K562 (cell line): Measurements from ENCODE around the gene ST3GAL3. TPM values are rescaled to one million over a fixed set of nuclear protein-coding genes. Genes with fewer than 3 reads are reported as not detected.

Source experiments
- ATAC-seq: fragments of 200-7000 bp; cut with Tn5 transposase; 3 replicates; pipeline ENCODE4 v1.9.1; 2020; ENCODE audit warnings: moderate library complexity
- BruUV-seq: library from RNA; stranded (reverse); fragments of 400-500 nt; replicated peaks from 2 replicates; lab custom pipeline; 2021; lab: Mats Ljungman, UMichigan
- CTCF ChIA-PET: fragments of 300-600 bp; formaldehyde crosslinking; extraction: SDS; loops from one replicate; lab custom pipeline; 2021; ENCODE audit warnings: low intra/inter-chr PET ratio; lab: Yijun Ruan, JAX
- POLR2A ChIA-PET: fragments of 300-600, 350-650 bp; sonication (Branson Sonifier 250); formaldehyde crosslinking; extraction: SDS; loops from one replicate; lab custom pipeline; 2021; ENCODE audit warnings: antibody characterized with exemption, inconsistent platforms; lab: Yijun Ruan, JAX
- DNase-seq, 4 experiments: peaks; one replicate each; pipeline versions ENCODE4 v3.0.0 to v3.0.0-alpha.2; 2011 to 2018; ENCODE audit warnings: low spot score in 3 of 4, mixed read lengths in 3 of 4; ENCODE audit errors: extremely low read depth in 1 of 4
- FAIRE-seq: peaks from 2 replicates; lab custom pipeline; 2011; peaks lifted over from hg19 to GRCh38; lab: Jason Lieb, UNC
- H2AFZ ChIP-seq: 2 replicates; pipeline ENCODE4 v1.6.0; 2011; ENCODE audit warnings: low read depth, low read length, control low read depth, inconsistent platforms
- H3K27ac ChIP-seq: fragments of 200-600 bp; 3 replicates; pipeline ENCODE4 v1.8.0; 2011; ENCODE audit warnings: low read depth, mild to moderate bottlenecking, control low read depth, inconsistent platforms, low read length, moderate library complexity, mixed read lengths; ENCODE audit errors: extremely low read depth
- H3K27me3 ChIP-seq, 2 experiments: fragments of 300-600 bp in 1 of 2; 2 replicates in 1 of 2; 3 replicates in 1 of 2; pipeline versions ENCODE4 v1.6.0 to v1.8.0; 2011; ENCODE audit warnings: inconsistent platforms in 2 of 2, low read length in 2 of 2, mild to moderate bottlenecking in 1 of 2, mixed read lengths in 1 of 2, moderate library complexity in 1 of 2; ENCODE audit not compliant: control insufficient read depth in 2 of 2, insufficient read depth in 2 of 2
- H3K36me3 ChIP-seq: fragments of 300-600 bp; 3 replicates; pipeline ENCODE4 v1.8.0; 2011; ENCODE audit warnings: mild to moderate bottlenecking, low read length, inconsistent platforms; ENCODE audit not compliant: control insufficient read depth, insufficient read depth
- H3K4me1 ChIP-seq, 2 experiments: fragments of 200-600 bp in 1 of 2; replicated peaks in 1 of 2; 2 replicates in 1 of 2; 3 replicates in 1 of 2; pipeline versions ENCODE4 v1.5.1 to v1.8.0; 2011; ENCODE audit warnings: inconsistent platforms in 2 of 2, low read length in 2 of 2, mild to moderate bottlenecking in 1 of 2, mixed read lengths in 1 of 2, moderate library complexity in 1 of 2; ENCODE audit not compliant: control insufficient read depth in 2 of 2, insufficient read depth in 2 of 2
- H3K4me2 ChIP-seq: 2 replicates; pipeline ENCODE4 v1.6.1; 2011; ENCODE audit warnings: low read length, control low read depth, inconsistent platforms, mixed read lengths; ENCODE audit not compliant: insufficient read depth
- H3K4me3 ChIP-seq: fragments of 200-600 bp; sonication (generic), shearing (Covaris generic); 2 replicates; pipeline ENCODE4 v1.5.1; 2016; ENCODE audit warnings: control low read depth, inconsistent platforms
- H3K79me2 ChIP-seq: fragments of 200-600 bp; 3 replicates; pipeline ENCODE4 v1.8.0; 2011; ENCODE audit warnings: low read length, inconsistent platforms; ENCODE audit not compliant: control insufficient read depth, insufficient read depth
- H3K9ac ChIP-seq, 2 experiments: 2 replicates each; pipeline versions ENCODE4 v1.6.0 to v1.6.1; 2011; ENCODE audit warnings: low read depth in 2 of 2, low read length in 2 of 2, control low read depth in 1 of 2, inconsistent platforms in 1 of 2, mild to moderate bottlenecking in 1 of 2, mixed read lengths in 1 of 2; ENCODE audit not compliant: insufficient read depth in 1 of 2
- H3K9me1 ChIP-seq: one replicate; pipeline ENCODE4 v1.6.0; 2011; ENCODE audit warnings: inconsistent platforms, mild to moderate bottlenecking, low read length, moderate library complexity; ENCODE audit not compliant: control insufficient read depth, insufficient read depth
- H3K9me3 ChIP-seq: replicated peaks from 2 replicates; pipeline ENCODE4 v1.5.1; 2011; ENCODE audit warnings: low read depth, low read length, inconsistent platforms; ENCODE audit not compliant: control insufficient read depth, insufficient read depth
- H4K20me1 ChIP-seq: replicated peaks from 2 replicates; pipeline ENCODE4 v1.6.1; 2011; ENCODE audit warnings: low read length, inconsistent platforms, mixed read lengths; ENCODE audit not compliant: control insufficient read depth, insufficient read depth
- ARHGAP35 ChIP-seq: fragments of 450-650 bp; IDR thresholded peaks from 2 replicates; pipeline ENCODE4 v1.6.1; 2018; ENCODE audit not compliant: partially characterized antibody
- CBFA2T2 ChIP-seq: fragments of 450-650 bp; conservative IDR thresholded peaks from 2 replicates; pipeline ENCODE4 v1.6.1; 2017; ENCODE audit warnings: mild to moderate bottlenecking
- GTF3C2 ChIP-seq: IDR thresholded peaks from 3 replicates; pipeline ENCODE4 v1.6.1; 2011; ENCODE audit warnings: borderline replicate concordance, mild to moderate bottlenecking, moderate library complexity; ENCODE audit not compliant: insufficient read length; ENCODE audit errors: extremely low read depth
- IRF9 ChIP-seq: fragments of 450-650 bp; IDR thresholded peaks from 2 replicates; pipeline ENCODE4 v1.6.1; 2016; ENCODE audit warnings: missing biosample characterization, missing genetic modification characterization
- KLF6 ChIP-seq: fragments of 250-450 bp; sonication (Bioruptor Pico); IDR thresholded peaks from 2 replicates; pipeline ENCODE4 v1.4.0; 2020; ENCODE audit warnings: mild to moderate bottlenecking, moderate library complexity, borderline replicate concordance
- MAZ ChIP-seq, 2 experiments: fragments of 450-650 bp in 1 of 2; sonication (generic) in 1 of 2; formaldehyde crosslinking; IDR thresholded peaks in 1 of 2; conservative IDR thresholded peaks in 1 of 2; 2 replicates each; pipeline versions ENCODE4 v1.4.0 to v1.5.0; 2020; ENCODE audit warnings: mild to moderate bottlenecking in 1 of 2, missing genetic modification reagents in 1 of 2
- OTX1 ChIP-seq: fragments of 450-650 bp; formaldehyde crosslinking; IDR thresholded peaks from 2 replicates; pipeline ENCODE4 v1.4.0; 2022; ENCODE audit warnings: mild to moderate bottlenecking
- RBFOX2 ChIP-seq: fragments of 200-400 bp; formaldehyde crosslinking; IDR thresholded peaks from 2 replicates; pipeline ENCODE4 v1.6.1; 2017; ENCODE audit warnings: low read depth, mild to moderate bottlenecking, low read length, moderate library complexity
- RHOXF2B ChIP-seq: fragments of 250-450 bp; sonication (Bioruptor Pico); conservative IDR thresholded peaks from 2 replicates; pipeline ENCODE4 v1.5.1; 2021
- SMARCE1 ChIP-seq: fragments of 450-650 bp; IDR thresholded peaks from 2 replicates; pipeline ENCODE4 v1.7.1; 2016; ENCODE audit warnings: mild to moderate bottlenecking
- STAT6 ChIP-seq: sonication (generic); formaldehyde crosslinking; IDR thresholded peaks from 2 replicates; pipeline ENCODE4 v1.8.1; 2023; ENCODE audit warnings: mild to moderate bottlenecking, missing genetic modification reagents
- ZNF253 ChIP-seq: fragments of 250-450 bp; sonication (Bioruptor Pico); conservative IDR thresholded peaks from 2 replicates; pipeline ENCODE4 v1.6.1; 2021; ENCODE audit warnings: mild to moderate bottlenecking
- ZNF511 ChIP-seq: sonication (generic); formaldehyde crosslinking; IDR thresholded peaks from 2 replicates; pipeline ENCODE4 v1.8.0; 2022; ENCODE audit warnings: mild to moderate bottlenecking, missing genetic modification reagents
- WGBS: fragments of 100-300 bp; shearing (Covaris generic); methylation state at CpG from one replicate; pipeline ENCODE4 v1.1.6; 2016; ENCODE audit warnings: low coverage, mixed read lengths; ENCODE audit not compliant: insufficient coverage; ENCODE audit errors: missing lambda C conversion rate; 5-methylcytosine and 5-hydroxymethylcytosine counted together
- in situ Hi-C: fragments of 300-500 bp; cut with MboI; formaldehyde crosslinking; loops from 4 replicates; pipeline ENCODE4 v1.15.0; 2018; ENCODE audit warnings: inconsistent platforms, mixed read lengths
- intact Hi-C: fragments of 100-400 bp; cut with micrococcal nuclease; formaldehyde crosslinking; loops from 2 replicates; pipeline ENCODE4 v1.14.2; 2022
- polyA plus RNA-seq, 8 experiments: library from polyadenylated mRNA; depleted of rRNA in 4 of 8; stranded (reverse) in 5 of 8; unstranded in 3 of 8; fragments of >200 nt; fragmentation: Nextera tagmentation in 2 of 8; fragmentation: Illumina TruSeq in 1 of 8; extraction: Ambion mirVana in 2 of 8; extraction: Trizol in 1 of 8; gene quantifications; 2 replicates each; pipeline versions ENCODE4 v1.2.1 to v1.2.3, GENCODE V29; 2011 to 2014; ENCODE audit warnings: inconsistent platforms in 1 of 8, missing spikeins in 1 of 8
- total RNA-seq, 7 experiments: library from RNA; depleted of rRNA in 6 of 7; stranded (reverse); fragments of >200 nt in 6 of 7; fragmentation: Illumina TruSeq in 2 of 7; extraction: Trizol in 2 of 7; gene quantifications; 2 replicates each; pipeline versions ENCODE4 v1.2.1 to v1.2.3, GENCODE V29; 2011 to 2021; ENCODE audit warnings: low replicate concordance in 1 of 7
- TF ChIP-seq, protein P1 (sequence below): fragments of 450-650 bp; formaldehyde crosslinking; IDR thresholded peaks from 2 replicates; pipeline ENCODE4 v1.4.0; 2020; ENCODE audit warnings: mild to moderate bottlenecking, mixed read lengths

The ST3GAL3 gene
- total and polyA plus RNA-seq, 9 of the 15 experiments (the other 6 are each of a cell fraction or from before 2014, with no cell fraction given), result 1.2 to 18.9 (median 11.0) TPM

GRCh38 chr1:43956234-43956633 lies 248.9 kb downstream of the ST3GAL3 start:
- no peak overlapping the region for H2AFZ ChIP-seq
- intact Hi-C loops (no loop called here), in situ Hi-C loops (no loop called here)
- DNase-seq, result no peak
- H3K27ac ChIP-seq, result no peak overlapping the region
- BruUV-seq, result no TSS peak
- H3K9me3 ChIP-seq, result no peaks in the 10 kb centered on the region
- FAIRE-seq, result no peak
- H3K79me2 ChIP-seq, result 0 out of 3 replicates have a peak, but pooled peaks cover 6% of the 10 kb centered on the region
- ChIA-PET CTCF (no interaction called here), POLR2A (interaction anchor here (0.9 kb wide), 1 partner anchor 14 kb away, joined by 3 read pairs; the partner anchor contains the start of gene DPH2)
- no peak overlapping the region for H3K4me3 ChIP-seq
- peaks cover 47% of the 10 kb centered on the region; the same call in 2 of the 3 replicates for H3K36me3 ChIP-seq
- H3K9ac ChIP-seq, result 0 out of 4 replicates have a peak overlapping the region, but pooled peaks of 1 of the 2 experiments have one; percentile 5
- H3K4me2 ChIP-seq, result no peak overlapping the region
- peaks cover 15 to 20% of the 10 kb centered on the region in 2 experiments; a peak in 4 of 5 replicates for H3K4me1 ChIP-seq
- H3K27me3 ChIP-seq, result no peaks in the 10 kb centered on the region
- H3K9me1 ChIP-seq, result no peaks in the 10 kb centered on the region
- peaks cover 16% of the 10 kb centered on the region; the same call in 1 of the 2 replicates for H4K20me1 ChIP-seq
- 94% methylated on average over 8 of the region's 8 CpGs for WGBS
- no peak for ATAC-seq
- no peak for TF ChIP-seq STAT6 (CRISPR knock-in tag)
- no peak for TF ChIP-seq ARHGAP35
- no peak for TF ChIP-seq SMARCE1
- no peak for TF ChIP-seq KLF6 (CRISPR knock-in tag)
- TF ChIP-seq MAZ (CRISPR knock-in tag; conservative IDR thresholded peaks at IDR 0.05 in 1 of 2, IDR thresholded peaks at IDR 0.05 in 1 of 2), result no peak
- no peak for TF ChIP-seq ZNF253 (CRISPR knock-in tag)
- TF ChIP-seq OTX1 (CRISPR knock-in tag), result no peak
- no peak for TF ChIP-seq IRF9 (tag)
- TF ChIP-seq RHOXF2B (CRISPR knock-in tag), result no peak
- TF ChIP-seq, protein P1, sequence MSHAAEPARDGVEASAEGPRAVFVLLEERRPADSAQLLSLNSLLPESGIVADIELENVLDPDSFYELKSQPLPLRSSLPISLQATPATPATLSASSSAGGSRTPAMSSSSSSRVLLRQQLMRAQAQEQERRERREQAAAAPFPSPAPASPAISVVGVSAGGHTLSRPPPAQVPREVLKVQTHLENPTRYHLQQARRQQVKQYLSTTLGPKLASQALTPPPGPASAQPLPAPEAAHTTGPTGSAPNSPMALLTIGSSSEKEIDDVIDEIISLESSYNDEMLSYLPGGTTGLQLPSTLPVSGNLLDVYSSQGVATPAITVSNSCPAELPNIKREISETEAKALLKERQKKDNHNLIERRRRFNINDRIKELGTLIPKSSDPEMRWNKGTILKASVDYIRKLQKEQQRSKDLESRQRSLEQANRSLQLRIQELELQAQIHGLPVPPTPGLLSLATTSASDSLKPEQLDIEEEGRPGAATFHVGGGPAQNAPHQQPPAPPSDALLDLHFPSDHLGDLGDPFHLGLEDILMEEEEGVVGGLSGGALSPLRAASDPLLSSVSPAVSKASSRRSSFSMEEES (CRISPR knock-in tag), result no peak
- no peak for TF ChIP-seq GTF3C2
- TF ChIP-seq ZNF511 (CRISPR knock-in tag), result no peak
- TF ChIP-seq CBFA2T2, result no peak
- no peak for TF ChIP-seq RBFOX2
